Measurements from ENCODE around the gene NHLRC4.

DNA sequence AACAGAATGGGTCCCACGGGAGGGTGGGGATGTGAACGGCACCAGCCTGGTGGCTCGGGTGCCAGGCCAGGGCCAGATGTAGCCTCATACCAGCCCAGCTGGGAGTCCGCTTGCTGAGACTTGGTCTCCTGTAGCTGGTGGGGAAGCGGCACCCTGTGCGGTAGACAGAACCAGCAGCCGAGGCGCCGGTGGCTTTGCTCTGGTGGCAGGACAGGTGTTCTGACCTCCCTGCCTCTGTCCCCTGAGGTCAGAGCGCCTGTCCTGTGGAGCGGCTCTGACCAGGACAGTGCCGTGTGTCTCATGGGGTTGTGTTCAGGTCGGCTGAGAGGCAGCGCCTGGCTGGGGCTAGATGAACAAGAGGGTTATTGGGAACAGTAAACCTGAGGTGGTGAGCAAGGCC lies 43.2 kb downstream of the NHLRC4 start:
- no peak for TF ChIP-seq EZH2 (IDR thresholded peaks at IDR 0.05; ENCODE audit: low read length)
- TF ChIP-seq, protein P1, sequence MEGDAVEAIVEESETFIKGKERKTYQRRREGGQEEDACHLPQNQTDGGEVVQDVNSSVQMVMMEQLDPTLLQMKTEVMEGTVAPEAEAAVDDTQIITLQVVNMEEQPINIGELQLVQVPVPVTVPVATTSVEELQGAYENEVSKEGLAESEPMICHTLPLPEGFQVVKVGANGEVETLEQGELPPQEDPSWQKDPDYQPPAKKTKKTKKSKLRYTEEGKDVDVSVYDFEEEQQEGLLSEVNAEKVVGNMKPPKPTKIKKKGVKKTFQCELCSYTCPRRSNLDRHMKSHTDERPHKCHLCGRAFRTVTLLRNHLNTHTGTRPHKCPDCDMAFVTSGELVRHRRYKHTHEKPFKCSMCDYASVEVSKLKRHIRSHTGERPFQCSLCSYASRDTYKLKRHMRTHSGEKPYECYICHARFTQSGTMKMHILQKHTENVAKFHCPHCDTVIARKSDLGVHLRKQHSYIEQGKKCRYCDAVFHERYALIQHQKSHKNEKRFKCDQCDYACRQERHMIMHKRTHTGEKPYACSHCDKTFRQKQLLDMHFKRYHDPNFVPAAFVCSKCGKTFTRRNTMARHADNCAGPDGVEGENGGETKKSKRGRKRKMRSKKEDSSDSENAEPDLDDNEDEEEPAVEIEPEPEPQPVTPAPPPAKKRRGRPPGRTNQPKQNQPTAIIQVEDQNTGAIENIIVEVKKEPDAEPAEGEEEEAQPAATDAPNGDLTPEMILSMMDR (optimal IDR thresholded peaks at IDR 0.05 in 1 of 3, IDR thresholded peaks at IDR 0.05 in 1 of 3, conservative IDR thresholded peaks at IDR 0.05 in 1 of 3; ENCODE audit: extremely low read depth in 1 of 3, insufficient read depth in 2 of 3, low read length in 3 of 3), result no peak
